ENCODE results near the gene IGF1R. TPM values are rescaled to one million over a fixed set of nuclear protein-coding genes. Genes with fewer than 3 reads are reported as not detected.

IGF1R gene
- total RNA-seq, 3 donors from 2014 or later = 16.7 to 28.6 (median 25.1) TPM

DNA sequence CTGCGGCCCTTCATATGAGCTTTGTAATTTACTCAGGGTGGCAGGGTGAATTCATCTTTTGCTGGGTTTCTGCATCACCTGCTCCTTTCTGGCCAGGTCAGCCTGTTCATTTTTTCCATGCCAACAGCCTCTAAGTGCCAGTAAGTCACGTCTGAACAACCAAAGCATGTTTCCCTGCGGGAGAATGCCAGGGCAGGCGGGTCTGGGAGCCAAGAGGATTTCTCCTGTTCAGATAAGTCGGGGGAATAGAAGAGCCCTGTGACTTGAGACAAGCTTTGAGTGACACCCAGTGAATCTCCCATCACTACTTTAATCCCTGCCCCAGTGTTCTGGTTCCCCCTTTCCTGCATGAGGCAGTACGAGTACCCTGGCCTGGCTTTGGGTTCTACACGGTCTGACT is 206.2 kb downstream of the IGF1R start:
- DNase-seq (no peak), ATAC-seq (no peak)
- no peaks in the 10 kb centered on the region for H3K36me3 Mint-ChIP-seq (ENCODE audit: insufficient read depth)
- no peaks in the 10 kb centered on the region for H3K27me3 Mint-ChIP-seq (ENCODE audit: low read depth)
- H3K4me3 Mint-ChIP-seq = no peak overlapping the region
- peaks cover 63% of the 10 kb centered on the region for H3K4me1 Mint-ChIP-seq (ENCODE audit: low read depth)
- no peaks in the 10 kb centered on the region for H3K9me3 Mint-ChIP-seq

DNA sequence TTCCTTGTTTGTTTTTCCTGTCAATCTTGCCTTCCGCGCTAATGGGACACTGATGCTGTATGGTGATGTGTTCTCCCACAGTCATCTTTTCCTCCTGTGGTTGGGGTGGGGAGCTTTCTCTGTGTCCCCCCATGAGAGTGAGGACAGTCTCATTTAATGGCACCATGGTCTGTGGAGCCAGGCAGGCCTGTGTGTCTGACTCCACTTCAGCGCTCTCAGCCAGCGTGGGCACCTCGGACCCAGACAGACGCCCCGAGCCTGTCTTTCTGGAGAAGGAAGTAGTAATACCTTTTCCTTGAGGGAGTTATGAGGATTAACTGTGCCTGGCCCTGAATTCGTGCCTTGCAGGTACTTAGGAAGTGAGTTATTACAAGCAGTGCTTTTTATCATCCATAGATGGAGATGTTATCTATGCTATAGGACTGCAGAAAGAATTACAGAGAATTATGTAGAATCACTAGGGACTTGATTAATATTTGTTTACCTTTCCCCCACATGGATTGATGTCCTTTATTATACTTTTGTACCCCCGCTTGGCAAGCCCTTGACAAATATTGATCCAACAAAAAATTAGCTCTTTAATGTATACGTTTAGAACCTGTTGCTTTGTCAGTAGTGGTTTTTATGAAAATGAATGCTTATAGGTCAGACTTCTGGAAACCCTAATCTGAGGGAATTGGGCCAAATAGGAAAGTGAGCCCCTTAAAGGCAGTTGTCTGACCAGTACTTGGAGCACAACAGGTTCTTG is 206.9 kb downstream of the IGF1R start:
- H3K36me3 Mint-ChIP-seq (ENCODE audit: insufficient read depth) = no peaks in the 10 kb centered on the region
- H3K4me1 Mint-ChIP-seq (ENCODE audit: low read depth) = peaks cover 62% of the 10 kb centered on the region
- H3K9me3 Mint-ChIP-seq = no peaks in the 10 kb centered on the region
- H3K27me3 Mint-ChIP-seq (ENCODE audit: low read depth) = no peaks in the 10 kb centered on the region
- DNase-seq (no peak), ATAC-seq (no peak)
- H3K4me3 Mint-ChIP-seq = no peak overlapping the region

GRCh38 chr15:98855815-98856531 is 207.6 kb downstream of the IGF1R start:
- no peaks in the 10 kb centered on the region for H3K36me3 Mint-ChIP-seq (ENCODE audit: insufficient read depth)
- DNase-seq = no peak
- no peaks in the 10 kb centered on the region for H3K9me3 Mint-ChIP-seq
- ATAC-seq = no peak
- no peak overlapping the region for H3K4me3 Mint-ChIP-seq
- H3K4me1 Mint-ChIP-seq (ENCODE audit: low read depth) = peaks cover 61% of the 10 kb centered on the region
- H3K27me3 Mint-ChIP-seq (ENCODE audit: low read depth) = no peaks in the 10 kb centered on the region

DNA sequence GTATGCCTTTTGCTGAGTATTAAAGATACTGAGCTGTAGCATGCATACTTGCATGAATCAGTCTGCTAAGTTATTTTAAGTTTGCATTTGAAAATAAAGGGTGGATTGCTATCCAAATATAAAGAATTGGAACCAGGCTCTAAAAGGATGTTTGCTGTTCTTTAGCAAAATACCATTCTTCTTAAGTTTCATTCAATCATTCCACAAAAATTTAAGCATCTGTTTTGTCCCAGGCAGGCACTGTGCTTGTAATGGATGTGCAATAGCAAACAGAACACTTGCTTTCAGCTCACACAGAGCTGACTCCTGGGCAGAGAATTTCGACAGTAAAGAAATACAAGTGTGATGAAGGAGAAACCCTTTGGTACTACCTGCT is 208.2 kb downstream of the IGF1R start:
- ATAC-seq = no peak
- H3K4me3 Mint-ChIP-seq = no peak overlapping the region
- H3K9me3 Mint-ChIP-seq = no peaks in the 10 kb centered on the region
- H3K27me3 Mint-ChIP-seq (ENCODE audit: low read depth) = no peaks in the 10 kb centered on the region
- peaks cover 62% of the 10 kb centered on the region for H3K4me1 Mint-ChIP-seq (ENCODE audit: low read depth)
- no peak for DNase-seq
- H3K36me3 Mint-ChIP-seq (ENCODE audit: insufficient read depth) = no peaks in the 10 kb centered on the region

GRCh38 chr15:98858610-98859023 is 210.3 kb downstream of the IGF1R start:
- H3K9me3 Mint-ChIP-seq = no peaks in the 10 kb centered on the region
- no peaks in the 10 kb centered on the region for H3K36me3 Mint-ChIP-seq (ENCODE audit: insufficient read depth)
- H3K27me3 Mint-ChIP-seq (ENCODE audit: low read depth) = no peaks in the 10 kb centered on the region
- H3K4me1 Mint-ChIP-seq (ENCODE audit: low read depth) = peaks cover 53% of the 10 kb centered on the region
- H3K4me3 Mint-ChIP-seq = peak overlapping the region; percentile 48
- DNase-seq = no peak
- peak in 1 of 2 donors; percentile 47 for ATAC-seq

DNA sequence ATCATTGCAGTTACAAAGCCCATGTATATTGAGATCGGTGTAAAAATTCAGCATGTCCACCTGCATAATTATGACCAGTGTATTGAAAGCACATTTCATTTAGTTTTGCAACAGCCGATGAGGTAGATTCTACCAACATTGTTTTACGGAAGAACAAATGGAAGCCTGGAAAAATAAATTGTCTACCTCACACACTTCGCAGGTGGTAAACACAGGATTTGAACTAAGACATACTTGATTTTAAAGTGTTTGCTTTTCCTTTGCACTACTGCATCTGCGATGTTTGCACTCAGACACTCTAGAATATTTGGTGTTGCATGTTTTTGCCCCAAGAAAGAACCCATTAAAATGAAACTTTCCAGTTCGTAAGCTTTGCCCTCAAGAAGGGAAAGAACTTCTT is 210.8 kb downstream of the IGF1R start:
- H3K27me3 Mint-ChIP-seq (ENCODE audit: low read depth) = no peaks in the 10 kb centered on the region
- peak overlapping the region; percentile 48 for H3K4me3 Mint-ChIP-seq
- ATAC-seq (no peak), DNase-seq (no peak)
- H3K36me3 Mint-ChIP-seq (ENCODE audit: insufficient read depth) = no peaks in the 10 kb centered on the region
- no peaks in the 10 kb centered on the region for H3K9me3 Mint-ChIP-seq
- peaks cover 49% of the 10 kb centered on the region for H3K4me1 Mint-ChIP-seq (ENCODE audit: low read depth)

DNA sequence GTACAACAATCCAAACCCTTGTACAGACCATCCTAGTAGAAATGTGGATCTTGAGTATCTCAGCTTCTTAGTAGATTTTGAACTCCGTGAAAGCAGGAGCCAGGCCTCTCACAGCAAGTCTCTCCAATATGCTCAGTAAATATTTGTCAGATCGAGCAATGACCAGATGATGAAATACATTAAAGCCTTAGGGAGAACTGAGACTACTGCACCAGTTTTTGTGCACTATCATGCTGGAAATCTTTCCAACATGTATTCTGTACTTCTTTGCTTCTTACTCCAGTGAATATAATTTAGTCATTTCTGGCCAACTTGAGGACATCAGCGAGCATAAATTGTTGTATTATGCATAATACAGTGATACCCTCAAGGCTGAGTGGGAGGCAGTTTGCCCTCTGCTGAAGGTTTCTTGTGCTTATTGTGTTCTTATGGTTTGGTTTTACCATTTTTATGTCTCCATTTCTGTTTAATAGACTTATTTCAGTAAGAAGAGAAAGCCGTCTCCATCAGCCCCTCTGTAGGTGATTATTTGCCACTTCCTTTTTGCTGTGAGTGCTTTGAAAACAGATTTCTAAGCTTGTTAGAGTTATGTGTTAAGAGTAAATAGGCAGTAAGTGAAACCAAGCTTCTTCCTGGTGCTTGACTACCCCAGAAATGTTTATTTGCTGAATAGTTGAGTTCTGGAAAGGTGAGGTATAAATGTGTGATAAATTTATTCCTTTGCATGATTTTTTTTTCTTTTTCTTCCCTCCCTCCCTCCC is 212.1 kb downstream of the IGF1R start:
- Mint-ChIP-seq H3K36me3 (ENCODE audit: insufficient read depth) (no peaks in the 10 kb centered on the region), H3K27me3 (ENCODE audit: low read depth) (no peaks in the 10 kb centered on the region), H3K9me3 (no peaks in the 10 kb centered on the region), H3K4me1 (ENCODE audit: low read depth) (peaks cover 49% of the 10 kb centered on the region), H3K4me3 (no peak overlapping the region)
- DNase-seq (no peak), ATAC-seq (no peak)

DNA sequence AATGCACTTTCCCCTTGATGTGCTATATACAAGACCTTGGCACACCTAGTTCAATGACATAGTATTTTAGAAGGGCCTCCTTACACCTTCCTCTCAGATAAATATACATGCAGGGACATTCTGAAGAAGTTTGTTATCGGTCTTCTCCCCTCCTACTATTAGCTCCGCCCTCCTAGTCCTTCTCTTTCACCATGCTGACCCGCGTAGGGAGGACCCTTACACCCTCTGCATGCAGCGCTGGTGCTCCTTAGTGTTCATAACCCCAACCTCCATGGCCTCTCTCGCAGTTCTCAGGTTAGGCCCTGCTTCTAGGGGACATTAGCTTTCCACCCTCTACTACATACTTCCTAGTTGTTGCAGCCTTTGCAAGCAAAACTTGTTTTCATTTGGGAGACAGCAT is 212.8 kb downstream of the IGF1R start:
- DNase-seq = no peak
- H3K4me3 Mint-ChIP-seq = no peak overlapping the region
- ATAC-seq = no peak
- no peaks in the 10 kb centered on the region for H3K27me3 Mint-ChIP-seq (ENCODE audit: low read depth)
- H3K4me1 Mint-ChIP-seq (ENCODE audit: low read depth) = peaks cover 56% of the 10 kb centered on the region
- no peaks in the 10 kb centered on the region for H3K36me3 Mint-ChIP-seq (ENCODE audit: insufficient read depth)
- no peaks in the 10 kb centered on the region for H3K9me3 Mint-ChIP-seq

DNA sequence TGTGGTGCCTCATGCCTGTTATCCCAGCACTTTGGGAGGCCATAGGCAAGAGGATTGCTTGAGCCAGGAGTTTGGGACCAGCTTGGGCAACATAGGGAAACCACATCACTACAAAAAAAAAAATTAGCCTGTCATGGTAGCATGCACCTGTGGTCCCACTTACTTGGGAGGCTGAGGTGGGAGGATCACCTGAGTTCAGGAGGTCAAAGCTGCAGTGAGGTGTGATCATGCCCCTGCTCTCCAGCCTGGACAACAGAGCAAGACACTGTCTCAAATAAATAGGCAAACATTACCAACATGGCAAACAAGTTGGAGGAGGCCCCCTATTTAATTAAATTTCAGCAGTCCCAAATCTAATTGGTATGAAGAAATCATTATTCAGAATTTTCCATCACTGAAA is 215.6 kb downstream of the IGF1R start:
- no peak for DNase-seq
- H3K9me3 Mint-ChIP-seq = no peaks in the 10 kb centered on the region
- H3K4me1 Mint-ChIP-seq (ENCODE audit: low read depth) = peaks cover 50% of the 10 kb centered on the region
- no peak overlapping the region for H3K4me3 Mint-ChIP-seq
- no peaks in the 10 kb centered on the region for H3K36me3 Mint-ChIP-seq (ENCODE audit: insufficient read depth)
- ATAC-seq = no peak
- no peaks in the 10 kb centered on the region for H3K27me3 Mint-ChIP-seq (ENCODE audit: low read depth)

DNA sequence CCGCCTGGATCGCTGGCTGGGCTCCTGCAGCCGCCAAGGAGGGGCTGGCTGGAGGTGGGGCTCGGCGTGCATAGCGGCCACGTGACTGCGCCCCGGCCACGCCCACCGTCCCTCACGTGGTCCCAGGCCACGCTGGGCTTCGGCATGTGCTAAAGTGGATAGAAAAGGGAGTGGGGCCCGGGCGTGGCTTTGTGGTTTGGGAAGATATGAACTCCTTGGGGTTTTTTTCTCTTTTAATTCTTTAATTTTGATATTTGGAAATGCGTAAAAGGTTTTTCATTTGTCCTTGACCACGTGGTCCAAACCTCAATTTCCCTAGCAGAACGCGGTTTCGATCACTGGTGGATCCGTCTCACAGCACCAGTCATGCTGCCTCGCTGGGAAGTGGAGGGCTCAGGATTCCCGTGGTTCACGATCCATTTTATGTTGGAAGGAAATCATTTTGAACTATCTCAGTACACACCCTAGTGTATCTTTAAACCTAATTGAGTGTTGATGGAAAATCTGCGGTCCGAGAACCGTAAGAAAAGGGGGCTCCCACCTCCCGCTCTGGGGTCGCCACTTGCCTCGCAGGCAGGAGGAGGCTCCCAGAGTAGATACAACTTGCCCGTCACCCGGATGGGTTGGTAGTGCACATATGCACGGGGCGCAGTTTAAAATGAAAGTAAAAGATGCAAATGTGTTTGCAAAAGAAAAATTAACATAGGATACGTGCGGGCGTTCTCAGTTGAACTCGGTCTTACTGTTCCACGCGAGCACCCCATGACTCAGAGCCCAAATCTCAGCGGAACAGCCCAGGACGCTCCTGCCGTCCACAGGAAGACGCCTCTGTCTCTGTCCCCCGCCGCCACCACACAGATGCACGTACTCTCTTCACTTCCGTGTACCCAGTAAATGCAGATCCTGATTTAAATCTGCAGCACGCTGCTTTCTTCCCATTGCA is 217.3 kb downstream of the IGF1R start:
- H3K4me1 Mint-ChIP-seq (ENCODE audit: low read depth) = peaks cover 37% of the 10 kb centered on the region

DNA sequence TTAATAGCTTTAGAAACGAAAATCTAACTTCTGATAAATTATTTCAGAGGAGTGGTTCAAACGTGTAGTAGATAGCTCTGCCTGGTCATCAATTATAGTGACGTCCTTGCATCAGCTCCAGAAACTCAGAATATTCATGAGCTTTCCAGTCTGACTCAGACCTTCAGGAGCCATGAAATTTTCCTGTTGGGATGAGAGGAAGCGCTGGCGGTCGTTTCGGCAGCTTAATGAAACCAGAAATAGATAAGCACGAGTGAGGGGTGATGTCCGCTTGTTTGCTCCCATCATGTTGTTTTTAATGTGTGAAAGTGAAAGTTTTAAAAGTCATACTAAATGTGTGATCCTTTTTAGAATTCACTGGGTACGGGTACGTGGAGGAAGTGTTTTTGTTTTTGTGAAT is 218.2 kb downstream of the IGF1R start:
- DNase-seq = no peak
- H3K36me3 Mint-ChIP-seq (ENCODE audit: insufficient read depth) = no peaks in the 10 kb centered on the region
- peak overlapping the region; percentile 82 for H3K4me3 Mint-ChIP-seq
- H3K4me1 Mint-ChIP-seq (ENCODE audit: low read depth) = peaks cover 29% of the 10 kb centered on the region
- H3K27me3 Mint-ChIP-seq (ENCODE audit: low read depth) = no peaks in the 10 kb centered on the region
- H3K9me3 Mint-ChIP-seq = no peaks in the 10 kb centered on the region
- ATAC-seq = no peak

More for the DNA sequence above, 217.3 kb downstream of the IGF1R start:
- ATAC-seq (peak; percentile 93 to 95), DNase-seq (peak; percentile 68)
- peak overlapping the region; percentile 82 for H3K4me3 Mint-ChIP-seq
- no peaks in the 10 kb centered on the region for H3K9me3 Mint-ChIP-seq
- H3K27me3 Mint-ChIP-seq (ENCODE audit: low read depth) = no peaks in the 10 kb centered on the region
- H3K36me3 Mint-ChIP-seq (ENCODE audit: insufficient read depth) = no peaks in the 10 kb centered on the region

DNA sequence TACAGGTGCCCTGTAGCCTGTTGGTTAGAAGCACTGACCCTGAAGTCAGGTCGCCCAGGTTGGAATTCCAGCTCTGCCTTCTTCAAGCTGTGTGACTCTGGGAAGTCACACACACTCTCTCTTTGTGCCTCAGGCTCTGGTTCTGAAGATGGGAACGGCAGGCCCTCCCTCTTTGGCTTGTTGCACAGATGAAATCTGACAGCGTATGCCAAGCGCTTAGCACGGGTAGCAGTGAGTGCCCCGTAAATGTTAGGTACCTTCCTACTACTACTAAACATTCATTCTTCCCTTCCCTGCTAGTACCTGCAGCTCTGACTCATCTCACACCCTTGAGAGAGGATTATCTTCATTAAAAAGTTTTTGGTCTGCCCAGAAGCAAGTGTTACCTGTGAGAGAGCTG is 220.2 kb downstream of the IGF1R start:
- Mint-ChIP-seq H3K36me3 (ENCODE audit: insufficient read depth) (no peaks in the 10 kb centered on the region), H3K27me3 (ENCODE audit: low read depth) (no peaks in the 10 kb centered on the region), H3K4me3 (no peak overlapping the region), H3K9me3 (no peaks in the 10 kb centered on the region), H3K4me1 (ENCODE audit: low read depth) (peaks cover 28% of the 10 kb centered on the region)
- DNase-seq (no peak), ATAC-seq (no peak)

DNA sequence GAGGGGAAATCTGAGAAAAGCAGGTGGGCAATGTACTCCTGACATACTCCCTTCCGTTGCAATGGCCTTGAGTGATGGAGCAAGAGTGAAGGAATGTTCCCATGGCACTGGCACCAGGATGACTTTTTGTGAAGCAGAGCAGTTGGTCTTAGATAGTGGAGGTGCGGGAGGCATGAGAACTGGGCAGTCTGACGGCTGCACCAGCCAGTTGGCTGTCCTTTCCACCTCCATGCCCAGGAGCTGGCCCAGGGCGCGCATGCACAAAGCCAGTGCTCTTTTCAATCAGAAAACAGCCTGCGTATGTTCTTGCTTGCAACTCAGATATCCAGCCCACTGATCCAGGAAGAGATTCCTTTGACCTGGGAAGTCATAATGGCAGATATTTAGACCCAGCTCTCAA is 222.4 kb downstream of the IGF1R start:
- H3K4me1 Mint-ChIP-seq (ENCODE audit: low read depth) = peaks cover 26% of the 10 kb centered on the region

GRCh38 chr15:98872774-98873173 is 224.4 kb downstream of the IGF1R start:
- DNase-seq (no peak), ATAC-seq (no peak)
- H3K27me3 Mint-ChIP-seq (ENCODE audit: low read depth) = peaks cover 2% of the 10 kb centered on the region
- H3K9me3 Mint-ChIP-seq = no peaks in the 10 kb centered on the region
- H3K36me3 Mint-ChIP-seq (ENCODE audit: insufficient read depth) = no peaks in the 10 kb centered on the region
- H3K4me1 Mint-ChIP-seq (ENCODE audit: low read depth) = peaks cover 18% of the 10 kb centered on the region
- H3K4me3 Mint-ChIP-seq = no peak overlapping the region

More for the DNA sequence above, 222.4 kb downstream of the IGF1R start:
- H3K36me3 Mint-ChIP-seq (ENCODE audit: insufficient read depth) = no peaks in the 10 kb centered on the region
- H3K4me3 Mint-ChIP-seq = no peak overlapping the region
- ATAC-seq = no peak
- peaks cover 2% of the 10 kb centered on the region for H3K27me3 Mint-ChIP-seq (ENCODE audit: low read depth)
- H3K9me3 Mint-ChIP-seq = no peaks in the 10 kb centered on the region
- DNase-seq = no peak

All from activated T-cell treated with anti-CD3 and anti-CD28 coated beads, Interleukin-2, amount 50 U/mL, for 4 hours (primary cell).